Fibroblast of the conjunctiva (primary cell): ENCODE data around the gene FADS3.

ENCODE experiments used
- DNase-seq: peaks from one replicate; pipeline ENCODE4 v3.0.0-alpha.2; 2010; ENCODE audit warnings: low read depth

The FADS3 gene

GRCh38 chr11:61855939-61856680 lies 35.2 kb downstream of the FADS3 start:
- no peak for DNase-seq

GRCh38 chr11:61854966-61855714 lies 36.2 kb downstream of the FADS3 start:
- DNase-seq = no peak

- no peak for DNase-seq
Measured at GRCh38 chr11:61854206-61854895, 37.0 kb downstream of the FADS3 start.

GRCh38 chr11:61853698-61854169 lies 37.6 kb downstream of the FADS3 start:
- DNase-seq = no peak

GRCh38 chr11:61851900-61852295 lies 39.4 kb downstream of the FADS3 start:
- no peak for DNase-seq

- DNase-seq = no peak
Measured at GRCh38 chr11:61851113-61851899, 40.0 kb downstream of the FADS3 start.

GRCh38 chr11:61850687-61851086 lies 40.7 kb downstream of the FADS3 start:
- DNase-seq = no peak

GRCh38 chr11:61848631-61849030 lies 42.7 kb downstream of the FADS3 start:
- DNase-seq = no peak

GRCh38 chr11:61847914-61848581 lies 43.3 kb downstream of the FADS3 start:
- no peak for DNase-seq

GRCh38 chr11:61846362-61847020 lies 44.9 kb downstream of the FADS3 start:
- no peak for DNase-seq

- DNase-seq = no peak
Measured at GRCh38 chr11:61844909-61845565, 46.3 kb downstream of the FADS3 start.

GRCh38 chr11:61842528-61842820 lies 48.9 kb downstream of the FADS3 start:
- DNase-seq = no peak

GRCh38 chr11:61841636-61842527 lies 49.5 kb downstream of the FADS3 start:
- DNase-seq = no peak

- DNase-seq = no peak
Measured at GRCh38 chr11:61840371-61840770, 51.0 kb downstream of the FADS3 start.

- DNase-seq = no peak
Measured at GRCh38 chr11:61839742-61840141, 51.6 kb downstream of the FADS3 start.

- DNase-seq = no peak
Measured at GRCh38 chr11:61838921-61839320, 52.4 kb downstream of the FADS3 start.

GRCh38 chr11:61838501-61838900 lies 52.8 kb downstream of the FADS3 start:
- DNase-seq = no peak

- no peak for DNase-seq
Measured at GRCh38 chr11:61837411-61838005, 53.8 kb downstream of the FADS3 start.

GRCh38 chr11:61836193-61836592 lies 55.2 kb downstream of the FADS3 start:
- no peak for DNase-seq
